ENCODE data around the gene SCN5A.

SCN5A gene

GRCh38 chr3:38600551-38600950 lies 48.9 kb downstream of the SCN5A start:
- DNase-seq (ENCODE audit: low read depth), result no peak

- no peak for DNase-seq (ENCODE audit: low read depth)
Observed at GRCh38 chr3:38599886-38600285, 49.6 kb downstream of the SCN5A start.

- DNase-seq (ENCODE audit: low read depth), result no peak
Observed at GRCh38 chr3:38598791-38599190, 50.7 kb downstream of the SCN5A start.

GRCh38 chr3:38597502-38598060 lies 51.9 kb downstream of the SCN5A start:
- no peak for DNase-seq (ENCODE audit: low read depth)

- no peak for DNase-seq (ENCODE audit: low read depth)
Observed at GRCh38 chr3:38595393-38595792, 54.1 kb downstream of the SCN5A start.

GRCh38 chr3:38590521-38590920 lies 59.0 kb downstream of the SCN5A start:
- no peak for DNase-seq (ENCODE audit: low read depth)

GRCh38 chr3:38588995-38589937 lies 60.2 kb downstream of the SCN5A start:
- DNase-seq (ENCODE audit: low read depth), result no peak

GRCh38 chr3:38588371-38588971 lies 61.0 kb downstream of the SCN5A start:
- no peak for DNase-seq (ENCODE audit: low read depth)

- no peak for DNase-seq (ENCODE audit: low read depth)
Observed at GRCh38 chr3:38587548-38588131, 61.8 kb downstream of the SCN5A start.

GRCh38 chr3:38586546-38587520 lies 62.7 kb downstream of the SCN5A start:
- no peak for DNase-seq (ENCODE audit: low read depth)

- DNase-seq (ENCODE audit: low read depth), result no peak
Observed at GRCh38 chr3:38585791-38586420, 63.6 kb downstream of the SCN5A start.

GRCh38 chr3:38583688-38584087 lies 65.8 kb downstream of the SCN5A start:
- DNase-seq (ENCODE audit: low read depth), result no peak

- DNase-seq (ENCODE audit: low read depth), result no peak
Observed at GRCh38 chr3:38582941-38583645, 66.4 kb downstream of the SCN5A start.

- DNase-seq (ENCODE audit: low read depth), result no peak
Observed at GRCh38 chr3:38582316-38582715, 67.2 kb downstream of the SCN5A start.

GRCh38 chr3:38581774-38582173 lies 67.7 kb downstream of the SCN5A start:
- no peak for DNase-seq (ENCODE audit: low read depth)

- no peak for DNase-seq (ENCODE audit: low read depth)
Observed at GRCh38 chr3:38580450-38581382, 68.8 kb downstream of the SCN5A start.

GRCh38 chr3:38579551-38580449 lies 69.7 kb downstream of the SCN5A start:
- no peak for DNase-seq (ENCODE audit: low read depth)

- no peak for DNase-seq (ENCODE audit: low read depth)
Observed at GRCh38 chr3:38579141-38579540, 70.3 kb downstream of the SCN5A start.

Data from amniotic epithelial cell (primary cell).